Activated T-cell treated with anti-CD3 and anti-CD28 coated beads for 48 hours (primary cell): Measurements from ENCODE around the gene PLTP.
A peak's percentile ranks its signal among the peaks of the same experiment; 100 is the strongest.

ENCODE experiments used
- DNase-seq: peaks from one replicate; pipeline ENCODE4 v3.0.0-alpha.2; 2020; ENCODE audit warnings: low read depth

The PLTP gene

DNA sequence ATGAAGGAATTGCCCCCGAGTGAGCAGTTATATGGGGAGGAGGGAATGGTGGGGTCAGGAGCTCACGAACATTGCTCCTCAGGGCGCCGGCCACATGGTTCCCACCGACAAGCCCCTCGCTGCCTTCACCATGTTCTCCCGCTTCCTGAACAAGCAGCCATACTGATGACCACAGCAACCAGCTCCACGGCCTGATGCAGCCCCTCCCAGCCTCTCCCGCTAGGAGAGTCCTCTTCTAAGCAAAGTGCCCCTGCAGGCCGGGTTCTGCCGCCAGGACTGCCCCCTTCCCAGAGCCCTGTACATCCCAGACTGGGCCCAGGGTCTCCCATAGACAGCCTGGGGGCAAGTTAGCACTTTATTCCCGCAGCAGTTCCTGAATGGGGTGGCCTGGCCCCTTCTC is 13.7 kb downstream of the PLTP start:
- no peak for DNase-seq

GRCh38 chr20:45897692-45898091 is 14.3 kb downstream of the PLTP start:
- DNase-seq = no peak

GRCh38 chr20:45897289-45897688 is 14.7 kb downstream of the PLTP start:
- DNase-seq = no peak

GRCh38 chr20:45896641-45897161 is 15.3 kb downstream of the PLTP start:
- DNase-seq = no peak

DNA sequence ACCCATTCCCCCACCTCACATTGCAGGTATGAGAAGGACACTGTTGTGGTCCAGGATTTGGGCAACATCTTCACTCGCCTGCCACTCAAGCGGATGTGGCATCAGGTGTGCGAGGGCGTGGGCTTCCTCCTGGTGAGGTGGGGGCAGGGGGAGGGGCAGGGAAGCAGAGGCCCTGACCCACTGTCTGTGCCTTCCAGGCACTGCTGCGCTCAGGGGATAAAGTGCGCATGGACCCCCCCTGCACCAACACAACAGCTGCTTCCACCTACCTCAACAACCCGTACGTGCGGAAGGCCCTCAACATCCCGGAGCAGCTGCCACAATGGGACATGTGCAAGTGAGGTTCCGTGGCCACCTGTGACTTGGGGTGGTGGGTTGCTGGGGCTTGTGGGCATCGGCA is 17.2 kb downstream of the PLTP start:
- DNase-seq = no peak

GRCh38 chr20:45893831-45894230 is 18.1 kb downstream of the PLTP start:
- DNase-seq = no peak

DNA sequence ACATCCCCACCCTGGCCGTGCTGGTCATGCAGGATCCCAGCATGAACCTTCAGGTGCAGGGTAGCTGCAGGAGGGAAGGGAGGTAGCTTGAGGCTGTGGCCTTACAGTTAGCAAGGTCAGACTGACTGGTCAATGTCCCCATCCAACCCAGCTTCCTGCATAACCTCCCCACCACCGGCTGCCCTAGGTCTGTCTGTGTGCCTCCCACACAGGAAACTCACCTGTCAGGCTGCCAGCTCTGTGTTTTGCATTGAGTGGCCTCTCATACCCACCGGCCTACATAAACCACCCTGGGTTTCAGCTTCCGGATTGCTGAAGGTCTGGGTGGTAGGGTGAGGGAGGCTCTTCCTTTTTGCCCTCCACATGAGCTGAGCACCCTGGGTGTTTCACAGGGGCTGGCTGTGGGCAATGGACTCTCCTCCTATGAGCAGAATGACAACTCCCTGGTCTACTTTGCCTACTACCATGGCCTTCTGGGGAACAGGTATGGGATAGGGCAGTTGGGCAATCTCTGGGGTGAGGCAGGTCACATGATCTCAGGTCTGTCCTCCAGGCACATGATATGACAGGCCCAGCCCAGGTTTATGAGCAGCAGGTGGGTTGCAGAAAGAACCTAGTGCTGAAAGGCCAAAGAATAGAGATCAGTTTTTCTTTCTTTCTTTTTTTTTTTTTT is 19.0 kb downstream of the PLTP start:
- DNase-seq = peak; percentile 8

DNA sequence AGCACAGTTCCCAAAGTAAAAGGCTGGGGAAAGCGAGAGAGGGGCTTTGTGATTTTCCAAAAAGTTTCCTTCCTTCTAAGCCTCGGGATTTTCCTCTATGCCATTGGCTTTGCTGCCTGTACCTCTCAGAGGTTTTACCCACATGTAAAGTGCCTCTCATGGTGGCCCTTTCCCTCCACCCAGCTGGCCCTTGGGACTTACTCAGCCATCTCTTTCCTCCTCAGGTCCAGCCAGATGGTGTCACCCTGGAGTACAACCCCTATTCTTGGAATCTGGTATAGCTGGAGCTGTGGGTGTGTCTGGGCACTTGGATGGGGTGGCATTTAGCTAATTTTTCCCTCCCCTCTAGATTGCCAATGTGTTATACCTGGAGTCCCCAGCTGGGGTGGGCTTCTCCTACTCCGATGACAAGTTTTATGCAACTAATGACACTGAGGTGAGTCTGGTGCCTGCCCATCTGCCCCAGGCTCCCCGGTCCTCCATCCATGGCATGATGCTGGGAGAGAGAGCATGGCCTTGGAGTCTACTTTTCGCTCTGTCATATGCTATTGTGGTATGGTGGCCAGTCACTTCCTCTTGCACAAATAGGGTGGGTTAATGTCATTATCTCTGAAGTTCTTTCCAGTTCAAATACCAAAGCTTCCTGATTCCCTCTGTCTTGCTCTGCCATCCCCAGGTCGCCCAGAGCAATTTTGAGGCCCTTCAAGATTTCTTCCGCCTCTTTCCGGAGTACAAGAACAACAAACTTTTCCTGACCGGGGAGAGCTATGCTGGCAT is 19.7 kb downstream of the PLTP start:
- DNase-seq = no peak

- DNase-seq = peak; percentile 79
Observed at GRCh38 chr20:45890985-45891983, 20.7 kb downstream of the PLTP start, which contains the start of the genes CTSA and NEURL2. Gene CTSA (plus strand): TSS chr20:45891335. CDS start chr20:45891569, 234 bp downstream. Gene NEURL2 (minus strand): TSS chr20:45891208. CDS start chr20:45890991, 217 bp downstream.

DNA sequence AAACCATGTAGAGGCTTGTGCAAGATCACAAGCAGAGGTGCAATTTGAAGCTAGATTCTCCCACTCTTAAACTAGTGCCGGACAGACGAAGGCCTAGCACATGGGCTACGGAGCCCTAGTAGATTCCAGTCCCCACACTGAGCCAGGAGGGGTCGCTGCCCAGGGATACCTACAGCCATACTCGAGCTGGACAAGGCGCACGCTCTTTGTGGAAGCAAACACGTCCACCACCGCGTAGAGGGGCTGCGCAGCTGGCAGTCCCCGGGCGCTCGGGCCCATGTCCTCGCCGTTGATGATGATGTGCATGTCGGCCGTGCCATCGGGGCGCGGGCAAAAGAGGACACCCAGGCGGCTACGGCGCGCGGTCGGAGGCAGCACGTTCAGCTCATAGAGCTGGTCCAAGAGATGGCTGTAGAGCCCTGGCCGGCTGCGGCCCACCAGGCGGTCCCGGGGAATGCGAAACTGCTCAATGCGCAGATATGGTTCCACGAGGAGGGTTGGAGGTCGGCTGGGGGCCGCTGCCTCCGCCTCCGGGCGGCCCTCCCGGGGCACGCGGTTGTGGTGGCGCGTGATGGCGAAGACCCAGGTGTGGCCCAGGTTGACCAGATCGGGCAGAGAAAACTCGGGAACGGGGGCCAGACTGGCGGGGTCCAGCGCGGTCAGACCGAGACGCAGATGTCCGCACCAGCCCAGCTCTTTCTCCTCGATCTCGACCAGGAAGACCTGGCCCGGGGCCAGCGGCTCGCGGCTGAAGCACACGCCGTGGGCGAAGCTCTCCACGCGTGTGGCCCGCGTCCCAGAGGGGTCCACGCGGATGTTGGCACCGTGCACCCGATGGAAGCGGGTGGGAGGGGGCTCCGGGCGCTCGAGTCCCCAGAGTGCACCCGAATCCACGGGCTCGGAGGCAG is 21.6 kb downstream of the PLTP start:
- DNase-seq = peak; percentile 49

DNA sequence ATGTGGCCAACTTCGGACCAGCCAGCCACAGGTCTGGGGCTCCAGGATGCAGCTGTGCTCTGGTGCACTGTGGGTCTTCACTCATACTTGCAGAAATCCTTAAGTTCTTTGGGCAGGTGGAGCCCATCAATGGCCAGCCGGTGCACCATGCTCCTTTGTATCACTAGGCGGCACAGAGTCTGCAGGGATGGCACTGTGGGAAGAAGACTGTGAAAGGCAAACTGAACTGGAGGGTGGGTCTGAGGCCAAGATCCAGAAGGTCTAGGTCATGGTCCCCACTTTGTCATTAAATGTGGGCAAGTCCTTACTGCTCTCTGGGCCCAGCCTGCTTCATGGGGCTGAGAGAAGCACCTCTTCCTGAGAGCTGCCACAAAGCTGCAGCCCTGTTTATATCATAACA is 23.3 kb downstream of the PLTP start:
- no peak for DNase-seq

- DNase-seq = no peak
Observed at GRCh38 chr20:45887346-45887715, 24.6 kb downstream of the PLTP start, which contains the start of gene SPATA25. Gene SPATA25 (minus strand): TSS chr20:45887622. CDS start chr20:45887590, 32 bp downstream.

GRCh38 chr20:45886590-45887345 is 25.2 kb downstream of the PLTP start:
- DNase-seq = no peak

- no peak for DNase-seq
Observed at GRCh38 chr20:45883100-45883469, 28.9 kb downstream of the PLTP start.

- DNase-seq = no peak
Observed at GRCh38 chr20:45882469-45883099, 29.4 kb downstream of the PLTP start.

- DNase-seq = peak; percentile 96
Observed at GRCh38 chr20:45880988-45881788, 30.8 kb downstream of the PLTP start, which contains the start of gene ZSWIM1. Gene ZSWIM1 (plus strand): TSS chr20:45881227. CDS start chr20:45882593, 1,366 bp downstream.

DNA sequence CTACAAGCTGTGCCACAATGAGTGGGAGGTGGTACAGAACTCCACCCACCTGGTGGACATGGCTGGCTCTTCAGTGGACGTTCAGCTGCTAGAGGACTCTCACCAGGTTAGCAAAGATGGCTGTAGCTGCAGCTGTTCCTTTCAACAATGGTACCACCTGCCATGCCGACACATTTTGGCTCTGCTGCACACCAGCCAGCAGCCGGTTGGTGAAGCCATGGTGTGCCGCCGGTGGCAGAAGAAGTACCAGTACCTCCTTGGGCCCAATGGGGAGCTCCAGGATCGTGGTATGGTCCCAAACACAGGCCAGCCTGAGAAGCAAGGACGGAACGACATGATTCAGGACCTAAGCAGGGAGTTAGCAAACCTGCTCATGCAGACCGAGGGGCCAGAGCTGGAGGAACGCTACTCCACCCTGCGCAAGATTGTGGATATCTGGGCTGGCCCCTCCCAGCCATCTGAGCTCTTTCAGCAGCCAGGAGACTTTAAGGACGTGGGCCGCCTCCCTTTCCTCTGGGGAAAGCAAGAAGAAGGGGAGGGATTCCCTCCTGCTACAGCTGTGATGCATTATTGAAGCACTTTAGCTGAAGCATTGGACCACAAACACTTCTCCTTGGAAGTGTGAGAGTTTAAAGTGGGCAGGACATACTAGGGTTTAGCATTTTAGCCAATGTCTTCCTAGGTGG is 33.7 kb downstream of the PLTP start:
- DNase-seq = no peak

DNA sequence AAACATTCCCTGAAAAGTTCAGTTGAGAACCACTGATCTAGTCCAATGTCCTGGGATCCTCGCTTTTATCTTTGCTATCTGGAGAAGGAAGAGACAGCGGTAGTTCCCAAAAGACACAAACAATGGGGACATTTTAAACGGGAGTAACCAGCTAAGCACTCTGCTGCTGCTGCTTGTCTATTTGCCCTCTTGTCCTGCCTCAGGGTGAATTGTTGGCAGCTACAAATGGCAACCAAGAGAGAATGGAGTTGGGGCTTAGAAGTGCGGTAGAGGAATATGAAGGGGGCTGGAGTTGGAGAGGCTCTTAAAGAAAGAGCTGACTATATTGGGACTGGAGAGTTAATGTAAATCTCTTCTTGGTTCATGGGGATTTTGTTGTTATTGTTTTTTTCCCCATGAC is 37.4 kb downstream of the PLTP start:
- no peak for DNase-seq
